Testis (tissue), 2 donors: Measurements from ENCODE around the gene ARHGAP22.

Experiments
- POLR2A ChIP-seq: fragments of 450-650 bp; IDR thresholded peaks from one replicate; pipeline ENCODE4 v1.6.1; 2017; ENCODE audit warnings: antibody characterized with exemption, mild to moderate bottlenecking, moderate library complexity
- TF ChIP-seq, protein P1 (sequence below), 3 experiments: fragments of 450-650 bp in 2 of 3; fragments of 200-600 bp in 1 of 3; sonication (generic) in 1 of 3; IDR thresholded peaks; one replicate each; pipeline ENCODE4 v1.5.1; 2016 to 2019; ENCODE audit warnings: antibody characterized with exemption in 3 of 3, mild to moderate bottlenecking in 2 of 3, moderate library complexity in 1 of 3

GRCh38 chr10:48503293-48503911 is 101.5 kb downstream of the ARHGAP22 start:
- TF ChIP-seq, protein P1, sequence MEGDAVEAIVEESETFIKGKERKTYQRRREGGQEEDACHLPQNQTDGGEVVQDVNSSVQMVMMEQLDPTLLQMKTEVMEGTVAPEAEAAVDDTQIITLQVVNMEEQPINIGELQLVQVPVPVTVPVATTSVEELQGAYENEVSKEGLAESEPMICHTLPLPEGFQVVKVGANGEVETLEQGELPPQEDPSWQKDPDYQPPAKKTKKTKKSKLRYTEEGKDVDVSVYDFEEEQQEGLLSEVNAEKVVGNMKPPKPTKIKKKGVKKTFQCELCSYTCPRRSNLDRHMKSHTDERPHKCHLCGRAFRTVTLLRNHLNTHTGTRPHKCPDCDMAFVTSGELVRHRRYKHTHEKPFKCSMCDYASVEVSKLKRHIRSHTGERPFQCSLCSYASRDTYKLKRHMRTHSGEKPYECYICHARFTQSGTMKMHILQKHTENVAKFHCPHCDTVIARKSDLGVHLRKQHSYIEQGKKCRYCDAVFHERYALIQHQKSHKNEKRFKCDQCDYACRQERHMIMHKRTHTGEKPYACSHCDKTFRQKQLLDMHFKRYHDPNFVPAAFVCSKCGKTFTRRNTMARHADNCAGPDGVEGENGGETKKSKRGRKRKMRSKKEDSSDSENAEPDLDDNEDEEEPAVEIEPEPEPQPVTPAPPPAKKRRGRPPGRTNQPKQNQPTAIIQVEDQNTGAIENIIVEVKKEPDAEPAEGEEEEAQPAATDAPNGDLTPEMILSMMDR (IDR thresholded peaks at IDR 0.05), result no peak
- no peak for TF ChIP-seq POLR2A
